Right hindlimb (tissue), 1 donor: Measurements from ENCODE around the gene TAOK1.

Experiments
- DNase-seq: peaks from one replicate; pipeline ENCODE4 v3.0.0-alpha.2; 2018

Gene TAOK1

DNA sequence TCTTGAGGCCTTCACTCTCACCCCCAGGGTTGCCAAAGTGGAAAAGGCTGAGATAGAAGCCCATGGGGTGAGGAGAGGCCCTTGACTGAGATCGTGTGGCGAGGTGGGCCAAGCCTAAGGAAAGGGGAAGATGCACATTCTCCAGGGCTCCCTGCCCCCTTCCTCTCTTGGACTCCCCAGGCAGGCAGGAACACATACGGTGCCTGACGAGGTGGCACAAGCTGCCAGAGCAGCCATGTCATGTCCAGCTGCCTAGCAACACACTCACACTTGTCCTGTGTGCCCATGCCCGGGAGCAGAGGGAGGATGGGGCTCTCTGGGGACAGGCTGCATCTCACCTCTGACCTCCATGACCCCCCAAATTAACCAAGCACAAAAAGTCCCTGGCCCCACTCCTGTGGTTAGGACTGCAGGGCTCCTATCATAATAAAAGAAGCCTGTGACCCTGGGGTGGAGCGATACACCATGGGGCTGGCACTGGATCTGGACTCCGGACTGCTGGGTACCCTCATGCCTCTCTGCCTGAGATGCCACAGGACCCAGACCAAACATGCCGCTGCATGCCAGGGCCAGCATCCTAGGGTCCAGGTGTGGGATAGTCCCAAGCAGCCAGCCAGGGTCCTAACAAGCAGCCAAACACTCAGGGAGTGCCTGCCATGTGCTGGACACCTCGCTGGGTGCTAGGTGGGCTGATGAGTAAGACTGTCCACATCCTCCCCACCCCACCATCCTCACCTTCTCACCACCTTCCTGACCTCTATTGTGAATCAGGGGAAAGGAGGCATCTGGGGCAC is 196.7 kb downstream of the TAOK1 start:
- peak; percentile 17 for DNase-seq

DNA sequence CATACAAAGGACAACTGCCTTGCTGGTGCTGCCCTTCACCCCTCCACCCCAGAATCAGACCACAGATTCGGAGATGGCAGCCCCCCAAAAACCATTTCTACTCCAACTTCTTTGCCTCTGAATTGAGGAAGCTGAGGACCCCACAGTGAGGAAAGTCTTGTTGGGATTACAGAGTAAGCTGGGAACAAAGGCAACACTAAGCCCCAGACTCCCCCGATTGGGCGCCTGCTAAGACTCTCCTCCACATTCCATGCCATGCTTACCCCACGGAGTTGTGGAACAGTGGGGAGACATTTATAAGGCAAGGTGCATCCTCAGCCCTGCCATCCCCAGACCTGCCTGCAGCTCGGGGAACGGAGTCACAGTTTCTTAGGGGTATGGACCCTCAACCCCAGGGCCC is 197.4 kb downstream of the TAOK1 start:
- no peak for DNase-seq

DNA sequence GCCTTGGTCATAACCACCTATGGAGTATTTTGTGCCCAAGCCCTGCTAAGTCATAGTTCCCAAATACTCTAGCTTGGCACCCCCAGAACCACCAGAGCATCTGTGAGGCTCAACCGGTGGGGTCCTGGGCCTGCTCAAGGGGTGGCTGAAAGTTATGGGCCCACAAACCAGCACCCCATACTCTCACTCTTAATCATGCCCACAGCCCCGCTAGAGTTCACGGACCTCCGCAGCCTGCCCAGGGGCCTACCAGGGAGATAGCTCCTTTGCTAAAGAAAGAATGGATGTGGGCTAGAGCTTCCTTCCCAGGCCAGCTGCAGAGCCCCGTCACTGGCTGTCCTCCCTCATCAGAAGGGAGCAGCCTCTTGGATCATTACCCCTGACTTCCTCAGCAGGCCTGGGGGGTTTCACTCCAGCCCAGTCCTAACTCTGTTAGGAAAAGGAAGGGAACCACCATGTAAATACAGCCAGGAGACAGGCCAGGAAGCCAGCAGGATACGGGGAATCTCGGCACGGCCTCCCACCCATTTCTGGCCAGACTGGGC is 197.9 kb downstream of the TAOK1 start:
- peak; percentile 25 for DNase-seq

DNA sequence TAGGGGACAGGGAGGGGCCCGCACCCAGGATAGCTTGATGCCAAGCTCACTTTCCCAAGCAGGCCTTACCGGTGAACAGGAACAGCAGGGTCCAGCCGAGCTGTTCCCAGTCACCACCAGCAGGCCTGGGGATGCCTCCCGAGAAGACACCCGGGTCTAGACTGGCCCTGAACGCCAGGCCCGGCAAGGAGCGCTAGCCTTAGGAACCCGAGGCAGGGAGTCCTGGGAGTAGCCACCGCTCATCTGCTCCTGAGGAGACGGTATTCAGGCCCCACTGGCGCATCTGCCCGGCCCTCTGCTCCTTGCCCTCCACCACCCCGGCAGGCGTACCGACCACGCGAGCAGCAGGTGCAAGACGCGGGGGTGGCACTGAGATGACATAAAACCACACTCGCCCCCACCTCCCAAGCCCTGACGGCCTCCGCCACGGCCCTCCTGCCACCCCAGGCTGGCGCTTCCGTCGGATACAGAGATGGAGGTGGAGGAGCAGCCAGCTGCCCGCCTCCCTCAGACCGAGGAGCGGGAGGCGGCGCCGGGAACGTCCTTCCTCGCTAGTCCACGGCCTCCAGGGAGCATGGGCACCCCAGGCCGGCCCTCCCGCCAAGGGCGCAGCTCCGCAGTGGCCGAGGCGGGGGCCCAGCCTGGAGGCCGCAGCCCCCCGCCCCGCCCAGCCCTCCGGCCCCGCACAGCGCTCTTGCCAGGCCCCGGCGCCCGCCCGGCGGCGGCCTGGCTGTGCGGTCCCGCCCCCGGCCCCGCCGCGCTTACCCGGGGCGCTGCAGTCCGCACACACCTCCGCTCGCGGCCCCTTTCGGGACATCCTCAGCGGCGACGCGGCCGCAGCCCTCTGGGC is 198.6 kb downstream of the TAOK1 start:
- peak; percentile 45 for DNase-seq

- DNase-seq = peak; percentile 90
Observed at GRCh38 chr17:29589524-29590410, 199.6 kb downstream of the TAOK1 start, which contains the start of gene GIT1. GIT1 (minus strand) TSS chr17:29589648; CDS start chr17:29589378, 270 bp downstream.

DNA sequence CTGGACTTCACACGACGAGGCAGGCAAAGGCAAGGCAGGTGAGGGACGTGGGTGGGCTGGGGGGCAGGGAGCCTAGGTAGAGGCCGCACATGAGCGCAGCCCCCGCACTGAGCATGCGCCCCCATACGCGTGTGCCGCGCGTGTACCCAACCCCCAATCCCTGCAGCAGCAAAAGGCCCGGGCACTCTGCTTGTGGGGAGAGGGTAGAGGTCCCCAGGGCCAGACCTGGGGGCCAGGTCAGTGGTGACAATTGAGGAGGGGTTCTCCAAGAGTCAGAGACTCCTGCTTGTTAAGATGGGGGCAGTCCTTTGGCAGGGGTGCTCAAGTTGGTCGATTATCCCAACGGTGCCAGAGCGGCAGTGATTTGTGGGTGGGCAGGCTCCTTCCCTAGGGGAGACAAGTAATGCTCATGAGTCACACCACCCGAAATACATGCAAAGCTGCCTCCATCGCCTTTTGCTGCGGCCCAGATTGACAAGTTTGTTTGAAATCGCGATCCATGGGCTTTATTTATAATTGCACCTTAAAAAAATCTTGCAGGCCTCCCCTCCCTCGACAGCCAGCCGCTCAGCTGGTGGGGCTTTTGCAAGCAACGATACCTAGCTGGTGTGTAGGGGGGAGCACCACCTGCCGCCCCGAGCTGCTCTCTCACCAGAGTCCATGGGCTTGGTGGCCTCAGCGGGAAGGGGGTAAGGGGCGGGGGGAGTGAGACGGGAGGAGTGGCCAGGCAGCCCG is 200.4 kb downstream of the TAOK1 start:
- DNase-seq = peak; percentile 55

DNA sequence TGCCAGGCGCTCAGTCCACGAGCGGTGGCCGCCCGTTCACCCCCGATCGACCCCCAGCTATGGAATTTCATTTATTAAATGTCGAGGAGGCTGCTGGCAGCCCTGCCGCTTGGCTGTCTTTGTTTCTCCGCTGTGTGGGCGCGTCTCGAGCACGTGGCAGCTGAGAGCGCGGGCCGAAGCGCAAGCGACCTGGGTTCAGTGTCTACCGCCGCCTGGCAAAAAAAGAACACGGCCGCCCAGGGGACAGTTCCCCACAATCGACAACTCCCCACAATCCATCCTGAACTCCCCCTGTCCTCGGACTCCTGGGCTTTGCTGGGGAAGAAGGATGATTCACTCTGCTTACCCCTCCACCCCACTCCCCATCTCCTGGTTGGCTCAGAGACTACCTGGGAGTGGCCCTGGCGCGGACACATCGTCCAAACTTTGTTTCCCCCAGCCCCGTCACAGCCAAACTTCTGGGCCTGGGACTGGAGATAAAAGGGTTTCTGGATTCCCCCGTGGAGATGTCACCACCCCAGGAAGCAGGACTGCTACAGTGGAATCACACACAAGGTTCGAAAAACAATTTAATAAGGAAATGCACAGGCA is 201.1 kb downstream of the TAOK1 start:
- peak; percentile 83 for DNase-seq

- DNase-seq = peak; percentile 95
Observed at GRCh38 chr17:29591737-29592608, 201.8 kb downstream of the TAOK1 start.

- peak; percentile 74 for DNase-seq
Observed at GRCh38 chr17:29592850-29593551, 202.8 kb downstream of the TAOK1 start, which contains the start of gene ANKRD13B. ANKRD13B (plus strand) TSS chr17:29593132; CDS start chr17:29593622, 490 bp downstream.

DNA sequence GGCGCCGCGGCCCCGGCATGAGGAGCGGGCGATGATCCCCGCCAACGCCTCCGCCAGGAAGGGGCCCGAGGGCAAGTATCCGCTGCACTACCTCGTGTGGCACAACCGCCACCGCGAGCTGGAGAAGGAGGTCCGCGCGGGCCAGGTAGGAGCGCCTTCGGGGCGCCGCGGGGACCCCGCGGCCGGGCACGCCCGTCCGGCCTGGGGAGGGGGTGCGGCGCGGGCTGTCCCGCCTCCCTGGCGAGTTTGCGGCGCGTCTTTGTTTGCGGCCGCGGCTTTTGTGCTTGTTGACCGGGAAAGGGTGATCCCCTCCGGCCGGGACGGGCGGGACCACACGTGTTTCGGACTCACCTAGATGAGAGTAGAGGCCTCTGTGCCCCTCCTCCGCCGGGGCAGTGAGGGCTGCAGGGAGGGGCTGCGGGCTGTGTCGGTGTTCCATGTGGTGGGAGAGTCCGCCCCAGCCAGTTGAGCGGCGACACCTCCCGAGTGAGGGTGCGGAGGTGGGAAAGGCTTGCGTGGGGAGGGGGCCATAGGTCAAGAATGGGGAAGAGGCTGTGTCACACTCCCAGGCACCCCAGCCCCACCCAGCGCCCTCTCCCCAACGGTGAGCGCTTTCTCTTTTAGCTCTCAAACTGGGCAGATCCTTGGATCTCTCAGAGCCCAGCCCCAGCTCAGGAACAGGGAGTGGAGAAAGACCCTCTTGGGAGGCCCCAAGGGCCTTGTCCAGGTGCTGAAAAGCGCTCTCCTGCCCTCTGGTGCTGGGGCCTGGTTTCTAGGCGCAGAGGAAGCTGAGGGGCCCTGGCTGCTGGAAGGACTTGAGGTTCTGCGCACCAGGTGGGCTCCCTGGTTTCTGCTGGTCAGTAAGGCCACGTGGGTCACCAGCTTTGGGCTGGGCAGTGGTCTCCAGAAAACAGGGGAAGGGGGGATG is 203.7 kb downstream of the TAOK1 start:
- peak; percentile 32 for DNase-seq

GRCh38 chr17:29594519-29595090 is 204.4 kb downstream of the TAOK1 start:
- DNase-seq = peak; percentile 21

- DNase-seq = peak; percentile 13
Observed at GRCh38 chr17:29595107-29595942, 205.2 kb downstream of the TAOK1 start.

DNA sequence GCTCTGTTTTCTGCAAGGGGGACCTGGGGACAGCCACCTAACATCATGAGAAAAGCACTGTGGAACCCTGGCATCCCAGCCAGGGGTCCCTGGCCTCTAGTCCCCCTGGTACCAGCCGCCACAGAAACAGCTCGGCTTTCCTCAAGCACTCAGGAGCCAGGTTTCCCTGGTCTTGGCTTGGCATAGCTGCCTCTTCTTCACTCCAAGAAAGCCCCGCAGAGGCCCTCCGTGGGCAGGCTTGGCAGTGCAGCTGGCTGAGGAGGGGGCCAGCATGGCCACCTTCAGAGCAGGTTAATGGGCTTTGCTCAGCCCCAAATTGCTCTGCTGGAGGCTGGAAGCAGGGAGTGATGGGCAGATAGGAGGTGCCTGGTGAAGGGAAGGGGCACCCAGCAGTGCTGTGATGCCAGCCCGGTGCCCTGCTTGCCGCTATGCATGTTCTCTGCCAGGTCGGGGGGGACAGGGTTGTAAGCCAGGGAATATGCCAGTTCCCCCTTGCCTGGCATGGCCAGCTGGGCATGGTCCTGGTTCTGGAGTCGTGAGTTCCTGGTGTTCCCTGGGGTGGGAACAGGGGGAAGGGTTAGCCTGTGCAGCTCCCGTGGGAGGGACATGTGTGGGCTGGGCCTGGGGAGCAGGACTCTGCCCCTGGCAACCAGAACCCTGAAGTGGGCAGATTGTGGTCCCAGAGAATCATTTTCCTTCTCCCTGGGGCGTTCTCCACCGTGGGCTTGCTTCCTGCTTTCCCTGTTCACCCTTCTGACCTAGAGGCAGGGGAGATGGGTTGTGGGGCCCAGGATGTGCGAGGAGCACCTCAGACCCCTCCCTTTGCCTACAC is 206.0 kb downstream of the TAOK1 start:
- peak; percentile 25 for DNase-seq

- DNase-seq = peak; percentile 27
Observed at GRCh38 chr17:29596811-29597210, 206.6 kb downstream of the TAOK1 start.

GRCh38 chr17:29597361-29598172 is 207.4 kb downstream of the TAOK1 start:
- DNase-seq = peak; percentile 22
